Caco-2 (cell line): ENCODE data around the gene CHCHD1. TPM values are rescaled to one million over a fixed set of nuclear protein-coding genes. Genes with fewer than 3 reads are reported as not detected.
A peak's percentile ranks its signal among the peaks of the same experiment; 100 is the strongest.
"Not testable (repeated sequence)": the region's sequence is repeated elsewhere in the genome, so short reads cannot be mapped to it uniquely, and the experiment has no call there.

Source experiments
- BruUV-seq: library from RNA; stranded (reverse); fragments of 400-500 nt; replicated peaks from 2 replicates; lab custom pipeline; 2021; lab: Mats Ljungman, UMichigan
- CTCF ChIA-PET: fragments of 300-600 bp; sonication (Branson Sonifier 250); formaldehyde crosslinking; loops from one replicate; lab custom pipeline; 2022; ENCODE audit warnings: antibody characterized with exemption; lab: Charles Lee
- POLR2A ChIA-PET: fragments of 300-600 bp; sonication (Branson Sonifier 250); formaldehyde crosslinking; loops from one replicate; lab custom pipeline; 2022; ENCODE audit warnings: antibody characterized with exemption; lab: Charles Lee
- DNase-seq, 2 experiments: peaks; one replicate each; pipeline versions ENCODE4 v3.0.0 to v3.0.0-alpha.2; 2020 to 2022
- H3K27me3 ChIP-seq: replicated peaks from 2 replicates; pipeline ENCODE4 v1.6.0; 2011; ENCODE audit warnings: low read length; ENCODE audit not compliant: control insufficient read depth, insufficient read depth
- H3K36me3 ChIP-seq: 2 replicates; pipeline ENCODE4 v1.5.1; 2011; ENCODE audit warnings: low read length; ENCODE audit not compliant: control insufficient read depth, insufficient read depth
- H3K4me1 ChIP-seq: fragments of 250-450 bp; sonication (Bioruptor Pico); 2 replicates; pipeline ENCODE4 v1.5.1; 2020; ENCODE audit warnings: mild to moderate bottlenecking
- H3K4me3 ChIP-seq: 2 replicates; pipeline ENCODE4 v1.5.1; 2011; ENCODE audit warnings: low read depth, mild to moderate bottlenecking, control low read depth, low read length
- H3K9me3 ChIP-seq: fragments of 250-450 bp; sonication (Bioruptor Pico); 2 replicates; pipeline ENCODE4 v1.5.1; 2020; ENCODE audit warnings: mild to moderate bottlenecking, moderate library complexity
- H3K27ac Mint-ChIP-seq: one replicate; pipeline ENCODE4 v1.8.0; 2022; ENCODE audit warnings: mixed read lengths; ENCODE audit not compliant: unreplicated experiment
- H3K27me3 Mint-ChIP-seq: one replicate; pipeline ENCODE4 v1.8.0; 2022; ENCODE audit warnings: mixed read lengths; ENCODE audit not compliant: insufficient read depth, unreplicated experiment
- H3K36me3 Mint-ChIP-seq: one replicate; pipeline ENCODE4 v1.8.0; 2022; ENCODE audit warnings: mild to moderate bottlenecking, mixed read lengths; ENCODE audit not compliant: insufficient read depth, unreplicated experiment
- H3K4me1 Mint-ChIP-seq: one replicate; pipeline ENCODE4 v1.8.0; 2022; ENCODE audit warnings: low read depth, mixed read lengths; ENCODE audit not compliant: unreplicated experiment
- H3K4me3 Mint-ChIP-seq: one replicate; pipeline ENCODE4 v1.8.0; 2022; ENCODE audit warnings: mild to moderate bottlenecking, moderate library complexity, mixed read lengths; ENCODE audit not compliant: unreplicated experiment
- H3K9me3 Mint-ChIP-seq: one replicate; pipeline ENCODE4 v1.8.0; 2022; ENCODE audit warnings: mixed read lengths; ENCODE audit not compliant: unreplicated experiment
- intact Hi-C: fragments of 100-400 bp; cut with micrococcal nuclease; formaldehyde crosslinking; loops from one replicate; pipeline ENCODE4 v1.10.0; 2022; ENCODE audit not compliant: unreplicated experiment
- total RNA-seq: library from RNA; stranded (reverse); gene quantifications from 2 replicates; pipeline ENCODE4 v1.2.3, GENCODE V29; 2022
- TF ChIP-seq, protein P1 (sequence below), 2 experiments: fragments of 200-600 bp in 1 of 2; IDR thresholded peaks; 1 replicate in 1 of 2; 2 replicates in 1 of 2; pipeline versions ENCODE4 v1.5.1 to v1.8.0; 2011 to 2022; ENCODE audit warnings: antibody characterized with exemption in 1 of 2, control low read depth in 1 of 2, inconsistent platforms in 1 of 2, low read depth in 1 of 2, low read length in 1 of 2, mild to moderate bottlenecking in 1 of 2, moderate library complexity in 1 of 2; ENCODE audit not compliant: insufficient read depth in 1 of 2, severe bottlenecking in 1 of 2, unreplicated experiment in 1 of 2

CHCHD1 gene
- total RNA-seq, 1 experiment from 2014 or later = 44.1 TPM

DNA sequence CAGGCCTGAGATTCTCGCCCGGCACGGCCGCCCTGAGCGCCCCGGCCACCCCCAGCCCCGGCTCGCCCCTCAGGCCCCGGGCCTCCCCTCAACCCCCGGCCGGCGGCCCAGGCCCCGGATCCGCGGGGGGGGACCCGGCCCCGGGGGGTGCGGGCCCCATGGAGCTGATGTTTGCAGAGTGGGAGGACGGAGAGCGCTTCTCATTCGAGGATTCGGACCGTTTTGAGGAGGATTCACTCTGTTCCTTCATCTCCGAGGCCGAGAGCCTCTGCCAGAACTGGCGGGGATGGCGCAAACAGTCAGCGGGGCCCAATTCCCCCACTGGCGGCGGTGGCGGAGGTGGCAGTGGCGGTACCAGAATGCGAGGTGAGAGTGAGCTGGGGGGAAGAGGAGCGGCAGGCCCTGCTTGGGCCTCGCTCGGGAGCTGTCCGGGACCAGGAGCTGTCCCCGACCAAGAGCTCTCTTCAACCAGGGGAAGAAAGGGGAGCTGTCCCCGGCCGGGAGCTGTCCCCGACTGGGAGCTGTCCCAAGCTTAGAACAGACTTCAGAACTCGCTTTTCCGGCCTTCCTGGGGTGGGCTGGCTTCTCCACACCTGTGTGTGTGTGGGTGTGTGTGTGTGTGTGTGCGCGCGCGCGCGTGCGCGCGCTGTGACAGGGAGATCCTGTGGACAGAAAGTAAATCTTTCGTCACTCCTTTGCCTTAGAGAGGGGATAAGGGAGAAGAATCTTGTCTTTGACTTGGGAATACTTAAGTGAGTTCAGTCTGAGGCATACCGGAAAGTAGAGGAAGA lies 4.1 kb downstream of the CHCHD1 start:
- Histone ChIP-seq H3K4me3 (peak overlapping the region; percentile 90), H3K9me3 (no peaks in the 10 kb centered on the region), H3K36me3 (no peaks in the 10 kb centered on the region; the same call in 1 of the 2 replicates), H3K27me3 (no peaks in the 10 kb centered on the region), H3K4me1 (no peaks in the 10 kb centered on the region; the same call in 1 of the 2 replicates)
- Mint-ChIP-seq H3K27ac (peak overlapping the region; percentile 77), H3K27me3 (no peaks in the 10 kb centered on the region), H3K4me3 (peak overlapping the region; percentile 82), H3K9me3 (no peaks in the 10 kb centered on the region), H3K36me3 (peaks cover 40% of the 10 kb centered on the region), H3K4me1 (peaks cover 6% of the 10 kb centered on the region)
- BruUV-seq = no TSS peak
- intact Hi-C loops = loop anchor here (2.0 to 10.0 kb wide), 3 partner anchors 25 to 89 kb away; partner anchors contain the start of genes CAMK2G, NDST2 and SEC24C
- TF ChIP-seq, protein P1, sequence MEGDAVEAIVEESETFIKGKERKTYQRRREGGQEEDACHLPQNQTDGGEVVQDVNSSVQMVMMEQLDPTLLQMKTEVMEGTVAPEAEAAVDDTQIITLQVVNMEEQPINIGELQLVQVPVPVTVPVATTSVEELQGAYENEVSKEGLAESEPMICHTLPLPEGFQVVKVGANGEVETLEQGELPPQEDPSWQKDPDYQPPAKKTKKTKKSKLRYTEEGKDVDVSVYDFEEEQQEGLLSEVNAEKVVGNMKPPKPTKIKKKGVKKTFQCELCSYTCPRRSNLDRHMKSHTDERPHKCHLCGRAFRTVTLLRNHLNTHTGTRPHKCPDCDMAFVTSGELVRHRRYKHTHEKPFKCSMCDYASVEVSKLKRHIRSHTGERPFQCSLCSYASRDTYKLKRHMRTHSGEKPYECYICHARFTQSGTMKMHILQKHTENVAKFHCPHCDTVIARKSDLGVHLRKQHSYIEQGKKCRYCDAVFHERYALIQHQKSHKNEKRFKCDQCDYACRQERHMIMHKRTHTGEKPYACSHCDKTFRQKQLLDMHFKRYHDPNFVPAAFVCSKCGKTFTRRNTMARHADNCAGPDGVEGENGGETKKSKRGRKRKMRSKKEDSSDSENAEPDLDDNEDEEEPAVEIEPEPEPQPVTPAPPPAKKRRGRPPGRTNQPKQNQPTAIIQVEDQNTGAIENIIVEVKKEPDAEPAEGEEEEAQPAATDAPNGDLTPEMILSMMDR (IDR thresholded peaks at IDR 0.05; ENCODE audit: insufficient read depth in 1 of 2, low read depth in 1 of 2, low read length in 1 of 2, severe bottlenecking in 1 of 2, unreplicated experiment in 1 of 2) = peak in 1 of 2 experiments; percentile 33
- ChIA-PET CTCF (interaction anchor here (0.7 to 1.4 kb wide), 2 partner anchors 13 to 23 kb away, joined by 3 to 7 read pairs; a partner anchor contains a TSS), POLR2A (interaction anchor here (1.0 kb wide), 1 partner anchor 13 kb away, joined by 3 read pairs; no protein-coding TSS in a partner anchor)
- DNase-seq = peak; percentile 65 to 66

DNA sequence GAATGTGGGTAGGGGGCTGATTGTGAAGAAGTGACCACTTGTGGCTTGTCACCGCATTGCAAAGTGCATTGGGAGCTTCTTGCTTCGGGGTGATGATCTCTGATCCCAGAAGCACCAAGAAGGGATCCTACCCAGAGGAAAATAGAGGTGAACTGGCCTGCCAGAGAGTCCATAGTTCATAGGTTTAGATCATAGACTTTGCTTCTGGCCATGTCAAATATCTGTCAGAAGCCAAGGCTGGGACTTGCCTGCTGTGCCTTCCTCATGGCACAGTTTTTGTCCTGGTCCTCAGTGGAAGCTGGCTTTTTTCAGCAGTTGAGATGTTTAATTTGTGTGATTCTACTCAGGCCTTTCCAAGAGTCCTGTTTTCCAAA lies 4.7 kb downstream of the CHCHD1 start:
- no peaks in the 10 kb centered on the region; the same call in 1 of the 2 replicates for H3K4me1 ChIP-seq
- peaks cover 46% of the 10 kb centered on the region for H3K36me3 Mint-ChIP-seq
- peaks cover 6% of the 10 kb centered on the region for H3K4me1 Mint-ChIP-seq
- H3K9me3 Mint-ChIP-seq = no peaks in the 10 kb centered on the region
- no peaks in the 10 kb centered on the region for H3K27me3 Mint-ChIP-seq
- peak overlapping the region; percentile 90 for H3K4me3 ChIP-seq
- TSS peak; percentile 23 for BruUV-seq
- peak overlapping the region; percentile 77 for H3K27ac Mint-ChIP-seq
- TF ChIP-seq, protein P1 (IDR thresholded peaks at IDR 0.05; ENCODE audit: insufficient read depth in 1 of 2, low read depth in 1 of 2, low read length in 1 of 2, severe bottlenecking in 1 of 2, unreplicated experiment in 1 of 2) = peak in 1 of 2 experiments; percentile 12
- CTCF ChIA-PET = interaction anchor here (0.7 to 1.4 kb wide), 2 partner anchors 14 to 24 kb away, joined by 3 to 7 read pairs; a partner anchor contains a TSS
- POLR2A ChIA-PET = interaction anchor here (0.5 kb wide), 1 partner anchor 379 kb away, joined by 4 read pairs; no protein-coding TSS in a partner anchor
- intact Hi-C loops = loop anchor here (2.0 to 10.0 kb wide), 3 partner anchors 24 to 88 kb away; partner anchors contain the start of genes CAMK2G, NDST2 and SEC24C
- no peak for DNase-seq
- H3K4me3 Mint-ChIP-seq = peak overlapping the region; percentile 82
- no peaks in the 10 kb centered on the region for H3K9me3 ChIP-seq
- H3K36me3 ChIP-seq = no peaks in the 10 kb centered on the region; the same call in none of the 2 replicates
- no peaks in the 10 kb centered on the region for H3K27me3 ChIP-seq

DNA sequence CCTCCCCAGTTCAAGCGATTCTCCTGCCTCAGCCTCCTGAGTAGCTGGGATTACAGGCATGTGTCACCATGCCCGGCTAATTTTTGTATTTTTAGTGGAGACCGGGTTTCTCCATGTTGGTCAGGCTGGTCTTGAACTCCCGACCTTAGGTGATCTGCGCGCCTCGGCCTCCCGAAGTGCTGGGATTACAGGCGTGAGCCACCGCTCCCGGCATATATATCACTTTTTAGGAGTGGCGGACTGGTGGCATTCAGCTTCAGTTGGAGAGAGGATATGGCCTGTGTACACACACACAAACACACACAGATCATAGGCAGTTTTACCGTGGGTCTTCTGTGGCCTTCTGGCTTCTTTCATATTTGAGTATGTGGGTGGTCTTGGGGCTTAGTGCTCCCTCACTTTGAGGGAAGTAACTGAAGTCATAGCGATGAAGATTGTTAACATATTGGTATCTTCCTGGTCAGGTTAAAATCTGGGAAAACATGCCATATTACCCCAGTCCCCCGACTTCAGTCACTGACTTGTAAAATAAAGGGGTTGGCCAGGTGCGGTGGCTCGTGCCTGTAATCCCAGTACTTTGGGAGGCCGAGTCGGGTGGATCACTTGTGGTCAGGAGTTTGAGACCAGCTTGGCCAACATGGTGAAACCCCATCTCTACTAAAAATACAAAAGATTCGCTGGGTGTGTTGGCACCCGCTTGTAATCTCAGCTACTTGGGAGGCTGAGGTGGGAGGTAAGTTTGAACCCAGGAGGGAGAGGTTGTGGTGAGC lies 5.4 kb downstream of the CHCHD1 start:
- CTCF ChIA-PET = interaction anchor here (0.7 to 1.4 kb wide), 3 partner anchors 14 to 136 kb away, joined by 3 to 7 read pairs (median 6); a partner anchor contains a TSS
- H3K27ac Mint-ChIP-seq, H3K27me3 Mint-ChIP-seq, H3K36me3 ChIP-seq, H3K4me3 ChIP-seq, BruUV-seq, H3K9me3 Mint-ChIP-seq, H3K4me3 Mint-ChIP-seq, H3K4me1 Mint-ChIP-seq, H3K9me3 ChIP-seq, DNase-seq, H3K4me1 ChIP-seq, H3K27me3 ChIP-seq: not testable (repeated sequence)
- peaks cover 45% of the 10 kb centered on the region for H3K36me3 Mint-ChIP-seq
- intact Hi-C loops = loop anchor here (2.0 to 10.0 kb wide), 3 partner anchors 24 to 88 kb away; partner anchors contain the start of genes CAMK2G, NDST2 and SEC24C
- POLR2A ChIA-PET = interaction anchor here (0.5 kb wide), 1 partner anchor 378 kb away, joined by 4 read pairs; no protein-coding TSS in a partner anchor
